Measurements from ENCODE around the gene HBZ.

DNA sequence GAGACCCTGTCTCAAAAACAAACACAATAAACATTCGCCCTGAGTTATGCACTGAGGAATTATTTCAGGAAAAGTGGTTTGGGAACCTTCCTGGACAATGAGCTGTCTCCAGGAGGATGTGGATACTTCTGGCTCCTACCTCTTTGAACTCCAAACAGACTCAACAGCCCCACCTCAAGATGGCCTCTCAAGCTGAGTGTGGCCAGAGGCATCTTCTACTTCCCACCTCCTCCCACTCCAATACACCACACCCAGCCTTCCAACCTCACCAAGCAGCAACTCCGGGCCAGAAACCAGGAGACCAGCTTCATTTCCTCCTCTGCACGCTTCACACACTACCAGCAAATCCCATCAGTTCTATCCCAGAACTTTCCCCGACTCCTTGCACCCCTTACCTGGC lies 39.4 kb downstream of the HBZ start:
- TF ChIP-seq EZH2phosphoT487 (IDR thresholded peaks at IDR 0.05; ENCODE audit: borderline replicate concordance): no peak
- TF ChIP-seq, protein P1, sequence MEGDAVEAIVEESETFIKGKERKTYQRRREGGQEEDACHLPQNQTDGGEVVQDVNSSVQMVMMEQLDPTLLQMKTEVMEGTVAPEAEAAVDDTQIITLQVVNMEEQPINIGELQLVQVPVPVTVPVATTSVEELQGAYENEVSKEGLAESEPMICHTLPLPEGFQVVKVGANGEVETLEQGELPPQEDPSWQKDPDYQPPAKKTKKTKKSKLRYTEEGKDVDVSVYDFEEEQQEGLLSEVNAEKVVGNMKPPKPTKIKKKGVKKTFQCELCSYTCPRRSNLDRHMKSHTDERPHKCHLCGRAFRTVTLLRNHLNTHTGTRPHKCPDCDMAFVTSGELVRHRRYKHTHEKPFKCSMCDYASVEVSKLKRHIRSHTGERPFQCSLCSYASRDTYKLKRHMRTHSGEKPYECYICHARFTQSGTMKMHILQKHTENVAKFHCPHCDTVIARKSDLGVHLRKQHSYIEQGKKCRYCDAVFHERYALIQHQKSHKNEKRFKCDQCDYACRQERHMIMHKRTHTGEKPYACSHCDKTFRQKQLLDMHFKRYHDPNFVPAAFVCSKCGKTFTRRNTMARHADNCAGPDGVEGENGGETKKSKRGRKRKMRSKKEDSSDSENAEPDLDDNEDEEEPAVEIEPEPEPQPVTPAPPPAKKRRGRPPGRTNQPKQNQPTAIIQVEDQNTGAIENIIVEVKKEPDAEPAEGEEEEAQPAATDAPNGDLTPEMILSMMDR (conservative IDR thresholded peaks at IDR 0.05; ENCODE audit: low read length): no peak
